Trophoblast cell (in vitro differentiated cells and primary cell): ENCODE measurements around the gene ZNF407.
"Not testable (repeated sequence)": the region's sequence is repeated elsewhere in the genome, so short reads cannot be mapped to it uniquely, and the experiment has no call there.

Experiments
- DNase-seq, 2 donors: peaks; one replicate each; pipeline ENCODE4 v3.0.0-alpha.2; 2016
- H2AFZ ChIP-seq: 2 replicates; pipeline ENCODE4 v1.6.1; 2013; ENCODE audit warnings: low read length, moderate library complexity, mild to moderate bottlenecking; ENCODE audit not compliant: insufficient read depth, poor library complexity
- H2AK5ac ChIP-seq: 2 replicates; pipeline ENCODE4 v1.6.1; 2013; ENCODE audit warnings: mild to moderate bottlenecking, low read length
- H2BK120ac ChIP-seq: 2 replicates; pipeline ENCODE4 v1.6.1; 2013; ENCODE audit warnings: low read length, mild to moderate bottlenecking, moderate library complexity; ENCODE audit not compliant: insufficient read depth, poor library complexity
- H2BK12ac ChIP-seq: 2 replicates; pipeline ENCODE4 v1.6.1; 2013; ENCODE audit warnings: mild to moderate bottlenecking, low read length, moderate library complexity
- H2BK5ac ChIP-seq: 2 replicates; pipeline ENCODE4 v1.6.1; 2013; ENCODE audit warnings: low read length, low read depth, moderate library complexity, mild to moderate bottlenecking; ENCODE audit not compliant: poor library complexity
- H3K14ac ChIP-seq: 2 replicates; pipeline ENCODE4 v1.6.1; 2013; ENCODE audit warnings: mild to moderate bottlenecking, low read length
- H3K18ac ChIP-seq: 2 replicates; pipeline ENCODE4 v1.6.1; 2013; ENCODE audit warnings: mild to moderate bottlenecking, low read length
- H3K23ac ChIP-seq: 2 replicates; pipeline ENCODE4 v1.6.1; 2013; ENCODE audit warnings: low read length
- H3K27ac ChIP-seq: 2 replicates; pipeline ENCODE4 v1.5.1; 2013; ENCODE audit warnings: low read depth, mild to moderate bottlenecking, inconsistent platforms, low read length, moderate library complexity
- H3K27me3 ChIP-seq: 2 replicates; pipeline ENCODE4 v1.6.1; 2013; ENCODE audit warnings: inconsistent platforms, mild to moderate bottlenecking, low read length, moderate library complexity; ENCODE audit not compliant: insufficient read depth
- H3K36me3 ChIP-seq, 2 experiments: 1 replicate in 1 of 2; 2 replicates in 1 of 2; pipeline ENCODE4 v1.6.1; 2013; ENCODE audit warnings: low read length in 2 of 2, mild to moderate bottlenecking in 2 of 2, moderate library complexity in 1 of 2; ENCODE audit not compliant: insufficient read depth in 2 of 2, control insufficient read depth in 1 of 2
- H3K4ac ChIP-seq: 2 replicates; pipeline ENCODE4 v1.6.1; 2013; ENCODE audit warnings: low read depth, mild to moderate bottlenecking, low read length, moderate library complexity
- H3K4me1 ChIP-seq, 2 experiments: 1 replicate in 1 of 2; 2 replicates in 1 of 2; pipeline ENCODE4 v1.6.1; 2013; ENCODE audit warnings: low read length in 2 of 2, mild to moderate bottlenecking in 2 of 2, moderate library complexity in 1 of 2; ENCODE audit not compliant: insufficient read depth in 2 of 2, control insufficient read depth in 1 of 2
- H3K4me2 ChIP-seq: 2 replicates; pipeline ENCODE4 v1.6.1; 2013; ENCODE audit warnings: inconsistent platforms, mild to moderate bottlenecking, low read length, moderate library complexity
- H3K4me3 ChIP-seq: 2 replicates; pipeline ENCODE4 v1.5.1; 2013; ENCODE audit warnings: mild to moderate bottlenecking, low read depth, low read length, inconsistent platforms
- H3K79me1 ChIP-seq: one replicate; pipeline ENCODE4 v1.6.1; 2013; ENCODE audit warnings: low read length
- H3K79me2 ChIP-seq: 2 replicates; pipeline ENCODE4 v1.6.1; 2013; ENCODE audit warnings: low read length, mild to moderate bottlenecking; ENCODE audit not compliant: control insufficient read depth, insufficient read depth, poor library complexity
- H3K9ac ChIP-seq: 2 replicates; pipeline ENCODE4 v1.6.1; 2013; ENCODE audit warnings: mild to moderate bottlenecking, low read length
- H3K9me3 ChIP-seq: 2 replicates; pipeline ENCODE4 v1.6.1; 2013; ENCODE audit warnings: low read depth, mild to moderate bottlenecking, control low read depth, inconsistent platforms, low read length; ENCODE audit not compliant: insufficient read depth
- H4K12ac ChIP-seq: 2 replicates; pipeline ENCODE4 v1.6.1; 2013; ENCODE audit warnings: low read depth, mild to moderate bottlenecking, low read length, moderate library complexity
- H4K8ac ChIP-seq: 2 replicates; pipeline ENCODE4 v1.6.1; 2013; ENCODE audit warnings: low read depth, mild to moderate bottlenecking, low read length, moderate library complexity
- H4K91ac ChIP-seq: one replicate; pipeline ENCODE4 v1.6.1; 2013; ENCODE audit warnings: low read depth, mild to moderate bottlenecking, low read length, moderate library complexity
- WGBS: extraction: QIAGEN DNeasy Blood & Tissue Kit; methylation state at CpG from one replicate; pipeline ENCODE4 v1.1.7; 2013; ENCODE audit warnings: missing lambda C conversion rate; ENCODE audit not compliant: insufficient read length, insufficient coverage; ENCODE audit errors: extremely low coverage; 5-methylcytosine and 5-hydroxymethylcytosine counted together

ZNF407 gene

GRCh38 chr18:74565993-74566392 is 31.7 kb upstream of the ZNF407 start:
- not testable (repeated sequence) for H3K36me3 ChIP-seq, H2BK120ac ChIP-seq, DNase-seq, H3K14ac ChIP-seq, H3K79me2 ChIP-seq, H3K79me1 ChIP-seq, H4K8ac ChIP-seq, H3K4me3 ChIP-seq, H2AFZ ChIP-seq, H3K4ac ChIP-seq, H3K18ac ChIP-seq, H3K4me1 ChIP-seq, H2BK5ac ChIP-seq, H3K23ac ChIP-seq, H4K91ac ChIP-seq, H4K12ac ChIP-seq, H3K27ac ChIP-seq, H3K9ac ChIP-seq, H3K4me2 ChIP-seq, H3K27me3 ChIP-seq, H2BK12ac ChIP-seq, H2AK5ac ChIP-seq
- WGBS = no CpG with 5 or more reads among the region's 3 CpGs
- H3K9me3 ChIP-seq = peaks cover 11% of the 10 kb centered on the region

DNA sequence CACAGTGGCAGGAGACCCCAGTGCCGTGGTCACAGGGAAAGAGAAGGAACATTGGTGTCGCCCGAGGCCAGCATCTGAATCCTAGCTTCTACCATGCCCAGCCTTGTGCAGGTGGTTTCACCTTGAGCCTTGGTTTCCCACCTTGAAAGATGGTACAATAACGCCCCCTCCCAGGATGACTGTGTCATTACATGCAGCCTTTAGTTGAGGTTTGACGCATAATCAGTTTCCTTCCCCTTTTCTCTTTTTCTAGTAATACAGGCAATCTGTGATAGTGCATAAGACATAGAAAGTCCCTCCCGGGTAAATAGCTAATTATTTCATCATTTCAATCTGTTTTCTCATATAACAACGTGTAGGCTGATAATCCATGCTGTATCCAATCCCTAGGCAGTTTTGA is 29.8 kb upstream of the ZNF407 start:
- no peak overlapping the region for H4K8ac ChIP-seq
- H3K4ac ChIP-seq = no peak overlapping the region
- no peak overlapping the region for H3K4me3 ChIP-seq
- peaks cover 11% of the 10 kb centered on the region for H3K9me3 ChIP-seq
- H3K4me2 ChIP-seq = no peak overlapping the region
- no peaks in the 10 kb centered on the region for H3K79me2 ChIP-seq
- H3K14ac ChIP-seq = no peak overlapping the region
- H3K27ac ChIP-seq = no peak overlapping the region
- no peak overlapping the region for H2BK120ac ChIP-seq
- no peak overlapping the region for H2AFZ ChIP-seq
- H3K4me1 ChIP-seq = peaks cover 0 to under 1% of the 10 kb centered on the region in 2 experiments
- no peak overlapping the region for H2AK5ac ChIP-seq
- no peak overlapping the region for H2BK12ac ChIP-seq
- no peak overlapping the region for H4K12ac ChIP-seq
- no peak for DNase-seq
- no peaks in the 10 kb centered on the region for H3K79me1 ChIP-seq
- no peak overlapping the region for H4K91ac ChIP-seq
- WGBS = no CpG with 5 or more reads among the region's 7 CpGs
- no peaks in the 10 kb centered on the region for H3K27me3 ChIP-seq
- no peak overlapping the region for H3K9ac ChIP-seq
- H2BK5ac ChIP-seq = no peak overlapping the region
- no peak overlapping the region for H3K18ac ChIP-seq
- no peaks in the 10 kb centered on the region for H3K36me3 ChIP-seq
- no peak overlapping the region for H3K23ac ChIP-seq

GRCh38 chr18:74569401-74569800 is 28.3 kb upstream of the ZNF407 start:
- WGBS = no CpG with 5 or more reads among the region's 4 CpGs
- no peak for DNase-seq
- H3K14ac ChIP-seq = no peak overlapping the region
- H3K23ac ChIP-seq = no peak overlapping the region
- H3K9me3 ChIP-seq = peaks cover 11% of the 10 kb centered on the region
- H2BK5ac ChIP-seq = no peak overlapping the region
- H2AK5ac ChIP-seq = no peak overlapping the region
- no peak overlapping the region for H3K4me2 ChIP-seq
- H2BK12ac ChIP-seq = no peak overlapping the region
- H3K79me2 ChIP-seq = no peaks in the 10 kb centered on the region
- no peak overlapping the region for H4K8ac ChIP-seq
- H3K4ac ChIP-seq = no peak overlapping the region
- H2BK120ac ChIP-seq = no peak overlapping the region
- no peaks in the 10 kb centered on the region for H3K27me3 ChIP-seq
- no peak overlapping the region for H3K27ac ChIP-seq
- H3K4me1 ChIP-seq = no peaks in the 10 kb centered on the region
- H3K18ac ChIP-seq = no peak overlapping the region
- H4K91ac ChIP-seq = no peak overlapping the region
- no peak overlapping the region for H2AFZ ChIP-seq
- no peak overlapping the region for H4K12ac ChIP-seq
- no peaks in the 10 kb centered on the region for H3K79me1 ChIP-seq
- no peaks in the 10 kb centered on the region for H3K36me3 ChIP-seq
- H3K4me3 ChIP-seq = no peak overlapping the region
- no peak overlapping the region for H3K9ac ChIP-seq

DNA sequence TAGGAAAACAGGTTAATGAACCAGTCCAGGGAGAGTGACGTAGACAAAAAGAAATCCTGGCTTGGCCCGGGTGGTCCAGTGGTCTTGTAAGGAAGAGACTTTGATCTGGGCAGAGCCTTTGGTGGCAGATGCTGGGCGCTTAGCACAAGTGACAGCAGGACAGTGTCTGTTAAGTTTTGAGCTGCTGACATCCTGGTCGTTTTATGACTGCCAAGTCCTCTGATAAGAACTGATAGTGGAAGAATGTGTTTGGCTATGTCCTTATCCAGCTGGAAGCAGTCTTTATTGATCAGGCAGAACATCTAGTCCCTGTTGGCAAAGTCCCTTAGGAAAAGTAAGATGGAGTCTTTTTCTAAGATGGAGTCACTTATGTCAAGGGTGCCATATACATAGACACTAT is 27.4 kb upstream of the ZNF407 start:
- H3K4me1 ChIP-seq = no peaks in the 10 kb centered on the region
- H2BK120ac ChIP-seq = no peak overlapping the region
- no peak overlapping the region for H2AFZ ChIP-seq
- H3K27me3 ChIP-seq = no peaks in the 10 kb centered on the region
- no peak overlapping the region for H3K4ac ChIP-seq
- H4K12ac ChIP-seq = no peak overlapping the region
- no peak overlapping the region for H3K27ac ChIP-seq
- DNase-seq = no peak
- no peak overlapping the region for H3K18ac ChIP-seq
- no CpG with 5 or more reads among the region's 4 CpGs for WGBS
- H2AK5ac ChIP-seq = no peak overlapping the region
- H3K14ac ChIP-seq = no peak overlapping the region
- H3K23ac ChIP-seq = no peak overlapping the region
- no peak overlapping the region for H2BK12ac ChIP-seq
- no peak overlapping the region for H2BK5ac ChIP-seq
- H3K9me3 ChIP-seq = peaks cover 11% of the 10 kb centered on the region
- H3K9ac ChIP-seq = no peak overlapping the region
- no peaks in the 10 kb centered on the region for H3K36me3 ChIP-seq
- H3K4me3 ChIP-seq = no peak overlapping the region
- no peaks in the 10 kb centered on the region for H3K79me1 ChIP-seq
- H3K4me2 ChIP-seq = no peak overlapping the region
- H3K79me2 ChIP-seq = no peaks in the 10 kb centered on the region
- no peak overlapping the region for H4K91ac ChIP-seq
- H4K8ac ChIP-seq = no peak overlapping the region
